Stimulated activated CD4-positive, alpha-beta T cell treated with anti-CD3 and anti-CD28 coated beads, Interleukin-4, amount 100 ng/mL, for 1 hour (primary cell): ENCODE data around the gene SF3B3.
"Not testable (repeated sequence)": the region's sequence is repeated elsewhere in the genome, so short reads cannot be mapped to it uniquely, and the experiment has no call there.

Experiments used
- DNase-seq: peaks from one replicate; pipeline ENCODE4 v3.0.0-alpha.2; 2020

Gene SF3B3

DNA sequence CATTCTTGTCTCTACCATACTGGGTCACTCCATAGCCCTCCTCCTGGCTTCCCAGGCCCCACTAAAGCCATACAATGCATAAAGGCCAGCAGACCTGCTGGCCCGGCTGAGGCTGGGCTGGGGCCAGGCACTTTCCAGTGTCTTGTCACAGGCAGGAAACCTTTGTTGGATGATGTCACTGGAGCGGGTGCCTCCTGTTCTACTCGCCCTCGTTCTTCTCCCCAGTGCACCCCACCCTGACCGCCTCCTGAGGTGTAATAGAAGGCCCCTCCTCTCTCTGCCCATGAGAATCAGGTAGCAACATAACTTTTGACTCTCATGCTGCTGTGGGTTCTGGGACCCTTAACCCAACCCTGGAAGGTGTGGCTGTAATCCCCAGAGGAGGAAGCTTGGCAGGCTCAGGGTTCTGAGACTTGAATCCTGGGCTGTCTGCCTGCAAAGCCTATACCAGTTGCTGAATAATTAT, 68.5 kb downstream of the SF3B3 start:
- no peak for DNase-seq

DNA sequence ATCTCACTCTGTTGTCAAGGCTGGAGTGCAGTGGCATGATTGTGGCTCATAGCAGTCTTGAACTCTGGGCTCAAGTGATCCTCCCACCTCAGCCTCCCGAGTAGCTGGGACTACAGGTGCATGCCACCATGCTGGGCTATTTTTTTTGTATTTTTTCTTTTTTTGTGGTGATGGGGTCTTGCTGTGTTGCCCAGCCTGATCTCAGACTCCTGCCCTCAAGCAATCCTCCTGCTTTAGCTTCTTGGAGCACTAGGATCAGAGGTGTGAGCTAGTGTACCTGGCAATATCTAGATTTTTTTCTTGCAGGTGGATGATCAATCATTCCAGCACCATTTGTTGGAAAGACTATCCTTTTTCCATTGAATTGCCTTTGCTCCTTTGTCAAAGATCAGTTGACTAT, 69.9 kb downstream of the SF3B3 start:
- DNase-seq: no peak

DNA sequence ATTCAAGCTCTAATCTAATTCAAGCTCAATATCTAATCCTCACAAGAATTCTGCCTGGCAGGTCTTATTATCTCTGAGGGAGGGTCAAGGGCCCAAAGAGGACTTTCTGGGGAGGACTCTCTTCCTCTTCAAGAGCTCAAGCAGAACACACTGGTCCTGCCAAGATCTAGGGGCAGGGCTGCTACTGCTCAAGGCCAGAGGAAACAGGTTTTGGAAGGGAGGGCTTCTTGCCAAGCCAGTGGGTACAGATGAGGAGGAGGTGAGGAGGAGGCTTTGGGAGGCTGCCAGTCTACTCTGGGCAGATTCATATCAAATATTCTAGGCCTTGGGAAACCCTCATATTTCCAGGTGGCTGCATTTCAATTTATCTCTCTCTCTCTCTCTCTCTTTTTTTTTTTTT, 71.0 kb downstream of the SF3B3 start:
- no peak for DNase-seq

DNA sequence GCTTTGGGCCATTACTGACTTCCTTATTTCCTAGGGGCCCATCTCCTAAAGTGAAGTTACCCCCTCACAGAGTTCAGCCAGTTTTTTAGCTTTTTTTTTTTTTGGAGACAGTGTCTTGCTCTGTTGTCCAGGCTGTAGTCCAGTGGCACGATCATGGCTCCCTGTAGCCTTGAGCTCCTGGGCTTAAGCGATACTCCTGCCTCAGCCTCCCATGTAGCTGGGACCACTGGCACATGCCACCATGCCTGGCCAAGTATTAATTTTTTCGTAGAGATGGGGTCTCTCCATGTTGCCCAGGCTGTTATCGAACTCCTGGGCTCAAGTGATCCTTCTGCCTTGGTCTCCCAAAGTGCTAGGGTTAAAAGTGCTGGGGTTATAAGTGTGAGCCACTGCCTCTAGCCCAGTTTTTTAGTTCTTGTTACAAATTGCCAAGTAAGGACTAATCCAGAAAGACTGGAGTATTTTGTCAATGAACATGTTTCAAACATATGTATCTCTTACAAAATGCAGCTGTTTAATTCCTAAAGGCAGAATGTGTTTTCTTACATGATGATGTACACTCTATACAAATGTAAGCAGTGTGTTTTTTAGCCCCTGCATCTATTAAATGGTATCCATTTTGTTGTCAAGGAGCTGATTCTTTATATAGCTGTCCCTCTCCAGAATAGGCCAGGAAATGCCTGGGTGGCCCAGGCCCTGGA, 73.7 kb downstream of the SF3B3 start:
- DNase-seq: no peak

DNA sequence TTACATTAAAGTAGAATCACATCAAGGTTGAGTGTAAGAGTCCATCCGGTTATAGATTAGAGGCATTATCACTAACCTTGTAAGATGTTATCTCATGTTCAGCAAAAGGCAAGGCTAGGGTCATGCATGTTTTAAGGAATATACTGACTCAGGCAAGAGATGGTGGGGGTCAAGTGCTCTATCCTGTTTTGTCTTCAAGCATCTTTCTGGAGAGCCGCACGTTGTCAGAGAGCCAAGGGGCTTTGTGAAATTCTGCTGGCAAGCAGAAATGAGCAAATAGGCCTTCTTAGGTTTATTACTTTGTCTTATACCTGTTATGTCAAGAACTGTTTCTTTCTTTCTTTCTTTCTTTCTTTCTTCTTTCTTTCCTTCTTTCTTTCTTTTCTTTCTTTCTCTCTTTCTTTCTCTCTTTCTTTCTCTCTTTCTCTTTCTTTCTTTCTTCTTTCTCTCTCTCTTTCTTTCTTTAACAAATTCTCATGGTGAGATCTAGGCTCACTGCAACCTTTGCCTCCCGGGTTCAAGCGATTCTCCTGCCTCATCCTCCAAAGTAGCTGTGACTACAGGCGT, 75.4 kb downstream of the SF3B3 start:
- DNase-seq: no peak

DNA sequence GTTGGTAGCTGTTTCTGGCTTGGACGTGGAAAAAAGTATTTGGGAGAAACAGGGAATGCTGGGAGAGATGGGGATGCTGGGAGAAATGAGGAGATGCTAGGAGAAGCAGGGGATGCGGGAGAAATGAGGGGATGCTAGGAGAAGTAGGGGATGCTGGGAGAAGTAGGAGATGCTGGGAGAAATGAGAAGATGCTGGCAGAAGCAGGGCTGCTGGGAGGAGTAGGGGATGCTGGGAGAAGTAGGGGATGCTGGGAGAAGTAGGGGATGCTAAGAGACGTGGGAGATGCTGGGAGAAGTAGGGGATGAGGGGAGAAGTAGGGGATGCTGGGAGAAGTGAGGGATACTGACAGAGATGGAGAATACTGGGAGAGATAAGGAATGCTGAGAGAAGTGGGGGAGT, 77.1 kb downstream of the SF3B3 start:
- DNase-seq: no peak

DNA sequence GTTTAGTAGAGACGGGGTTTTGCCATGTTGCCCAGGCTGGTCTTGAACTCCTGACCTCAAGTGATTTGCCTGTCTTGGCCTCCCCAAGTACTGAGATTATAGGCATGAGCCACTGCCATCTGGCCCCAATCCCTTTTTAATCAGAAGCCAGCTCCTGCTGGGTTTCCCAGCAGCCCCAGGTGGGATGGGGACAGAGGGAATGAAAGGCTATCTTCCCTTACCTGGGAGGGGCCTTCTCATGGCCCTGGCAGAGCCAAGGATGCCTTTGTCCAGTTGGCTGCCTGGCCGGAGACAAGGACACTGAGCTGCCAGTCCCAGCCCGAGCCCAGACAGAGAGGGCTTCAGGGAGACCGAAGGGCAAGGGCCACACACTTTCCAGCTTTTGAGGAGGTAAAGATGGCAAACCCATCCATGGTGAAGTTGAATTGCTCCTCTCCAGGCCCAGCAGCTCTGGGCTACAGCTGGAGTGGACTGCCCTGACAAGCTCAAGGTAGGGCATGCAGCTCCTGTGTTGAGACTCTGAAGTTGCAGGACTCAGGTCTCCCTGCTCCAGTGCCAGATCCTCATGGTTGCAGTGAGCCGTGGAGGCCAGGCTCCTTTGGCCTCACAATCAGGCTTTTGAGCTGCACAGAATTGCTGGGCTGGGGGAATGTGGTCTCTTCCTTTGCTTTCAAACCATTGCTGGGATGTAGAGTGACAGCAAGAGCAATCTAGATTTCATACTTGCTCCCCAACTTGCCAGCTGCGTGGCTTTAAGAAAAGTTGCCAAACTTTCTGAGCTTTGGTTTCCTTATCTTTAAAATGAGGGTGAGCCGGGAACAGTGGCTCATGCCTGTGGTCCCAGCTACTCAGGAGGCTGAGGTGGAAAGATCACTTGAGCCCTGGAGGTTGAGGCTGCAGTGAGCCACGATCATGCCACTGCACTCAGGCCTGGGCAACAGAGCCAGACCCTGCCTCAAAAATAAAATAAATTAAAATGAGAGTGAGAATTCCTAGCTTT, 78.3 kb downstream of the SF3B3 start:
- DNase-seq: no peak

DNA sequence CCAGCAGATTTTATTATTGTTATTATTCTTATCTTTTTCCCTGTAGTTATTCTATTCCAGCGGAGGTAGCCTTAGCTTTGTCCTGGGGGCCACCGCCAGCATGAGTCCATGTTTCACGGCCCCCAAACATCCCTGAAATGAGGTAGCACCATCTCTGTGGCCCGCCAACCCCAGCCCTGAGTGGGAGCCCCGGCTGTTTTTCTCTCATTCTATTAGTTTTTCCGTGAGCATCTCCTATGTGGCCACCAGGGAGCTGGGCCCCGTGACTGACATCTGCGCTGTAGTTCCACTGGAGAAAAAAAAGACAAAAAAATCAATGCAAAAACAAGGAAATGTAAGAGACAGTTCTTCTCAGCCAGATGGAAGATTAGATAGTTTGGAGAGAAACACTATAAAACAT, 79.2 kb downstream of the SF3B3 start:
- DNase-seq: no peak

DNA sequence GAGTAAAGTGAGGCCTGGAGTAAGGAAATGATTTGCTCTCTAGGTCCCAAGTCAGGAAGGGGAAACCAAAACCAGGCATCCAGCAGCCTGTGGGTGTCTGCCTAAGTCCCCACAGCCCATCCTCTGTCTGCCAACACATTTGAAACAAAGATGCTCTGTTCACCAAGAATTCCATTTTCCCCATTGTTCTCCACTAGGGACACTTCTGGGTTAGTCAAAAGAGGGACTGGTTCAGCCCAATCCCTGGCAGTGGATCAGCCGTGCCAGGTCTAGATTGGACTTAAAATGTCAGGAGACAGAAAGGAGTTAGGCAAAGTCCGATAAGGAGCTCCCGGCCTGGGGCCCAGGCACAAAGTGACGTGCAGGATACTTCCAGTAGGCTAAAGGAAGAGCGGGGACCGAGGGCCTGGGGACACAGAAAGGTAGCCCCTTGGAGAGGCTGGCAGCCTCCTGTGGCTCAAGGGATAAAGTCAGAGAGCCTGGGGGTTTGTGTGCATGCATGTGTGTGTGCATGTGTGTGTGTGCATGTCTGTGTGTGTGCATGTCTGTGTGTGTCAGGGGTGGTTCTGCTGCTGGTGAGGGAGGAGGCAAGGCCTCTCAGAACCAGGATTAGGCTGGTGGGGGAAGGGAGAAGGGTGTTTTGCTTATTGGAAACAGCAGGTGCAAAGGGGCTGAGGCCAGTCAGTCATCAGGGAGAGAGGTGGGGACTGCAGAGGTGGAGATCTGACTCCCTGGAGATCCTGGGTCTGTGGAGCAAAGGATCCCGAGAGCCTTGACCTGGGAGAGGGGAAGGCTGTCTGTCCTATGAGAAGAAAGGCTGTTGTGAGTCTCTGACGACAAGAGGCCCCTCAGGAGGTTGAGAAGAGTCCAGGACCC, 81.0 kb downstream of the SF3B3 start:
- DNase-seq: no peak

DNA sequence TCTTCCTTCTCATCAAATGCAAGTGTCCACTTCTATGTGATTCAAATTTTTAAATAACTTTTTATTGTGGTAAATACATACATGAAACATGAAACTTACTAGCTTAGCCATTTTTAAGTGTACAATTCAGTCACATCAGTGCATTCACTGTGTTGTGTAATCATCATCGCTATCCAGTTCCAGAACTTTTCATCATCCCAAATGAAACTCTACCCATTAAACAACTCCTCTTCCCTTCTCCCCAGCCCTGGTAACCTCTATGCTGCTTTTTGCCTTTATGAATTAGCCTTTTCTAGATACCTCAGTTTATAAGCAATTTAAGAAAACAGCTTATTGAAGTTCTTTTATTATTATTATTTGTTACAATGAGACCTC, 81.7 kb downstream of the SF3B3 start:
- no peak for DNase-seq

DNA sequence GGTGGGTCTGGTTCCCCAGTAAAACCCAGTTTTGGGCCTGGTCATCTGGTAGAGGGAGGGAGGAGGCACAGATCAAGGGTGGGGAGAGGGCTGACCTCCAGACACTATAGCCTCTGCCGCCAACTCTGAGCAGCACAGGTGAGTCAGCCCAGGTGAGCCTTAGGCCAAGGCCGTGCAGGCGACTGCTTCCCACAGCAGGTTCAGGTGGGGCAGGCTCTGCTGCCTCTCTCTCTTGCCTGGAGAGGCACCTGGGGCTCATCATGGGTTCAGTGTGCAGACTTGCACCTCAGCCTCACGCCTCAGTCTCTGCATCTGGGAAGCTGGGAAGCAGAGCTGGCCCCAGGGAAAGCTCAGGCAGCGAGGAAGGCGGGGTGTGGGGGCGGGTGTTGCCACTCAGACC, 84.9 kb downstream of the SF3B3 start:
- no peak for DNase-seq

DNA sequence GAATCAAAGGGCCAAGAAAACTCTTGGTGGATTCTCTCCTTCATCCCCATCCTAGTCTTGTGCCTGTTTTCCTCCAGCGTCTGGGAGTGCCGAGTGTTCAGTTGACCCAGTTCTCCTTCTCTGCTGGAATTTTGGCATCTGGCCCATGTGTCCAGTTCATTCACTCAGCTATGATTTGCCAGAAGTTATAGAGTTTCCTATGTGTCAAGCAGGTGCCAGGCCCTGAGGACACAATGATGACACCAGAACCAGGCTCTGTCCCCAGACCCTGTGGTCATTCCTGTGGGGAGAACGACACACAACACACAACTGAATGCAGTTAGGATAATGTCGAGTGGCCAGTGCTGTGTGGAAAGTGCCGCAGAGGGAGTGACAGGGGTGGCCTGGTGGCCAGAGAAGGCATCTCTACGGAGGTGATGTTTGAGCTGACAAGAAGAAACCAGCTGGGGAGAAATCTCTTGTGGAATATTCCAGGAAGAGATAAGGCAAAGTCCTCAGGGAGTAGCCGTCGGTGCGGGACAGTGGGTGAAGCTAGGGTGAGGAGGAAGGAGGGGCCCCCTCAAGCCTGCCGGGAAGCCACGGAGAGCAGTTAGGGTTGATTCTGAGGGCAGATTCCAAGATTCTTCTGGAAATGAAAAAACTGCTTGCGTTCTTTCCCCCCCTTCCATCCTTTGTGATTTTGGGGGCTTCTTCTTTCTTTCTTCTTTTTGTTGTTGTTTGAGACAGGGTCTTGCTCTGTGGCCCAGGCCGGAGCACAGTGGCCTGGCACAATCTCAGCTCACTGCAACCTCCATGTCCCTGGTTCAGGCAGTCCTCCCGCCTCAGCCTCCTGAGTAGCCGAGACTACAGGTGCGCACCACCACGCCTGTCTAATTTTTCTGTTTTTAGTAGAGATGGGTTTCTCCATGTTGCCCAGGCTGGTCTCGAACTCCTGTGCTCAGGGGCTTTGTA, 86.9 kb downstream of the SF3B3 start:
- DNase-seq: no peak

DNA sequence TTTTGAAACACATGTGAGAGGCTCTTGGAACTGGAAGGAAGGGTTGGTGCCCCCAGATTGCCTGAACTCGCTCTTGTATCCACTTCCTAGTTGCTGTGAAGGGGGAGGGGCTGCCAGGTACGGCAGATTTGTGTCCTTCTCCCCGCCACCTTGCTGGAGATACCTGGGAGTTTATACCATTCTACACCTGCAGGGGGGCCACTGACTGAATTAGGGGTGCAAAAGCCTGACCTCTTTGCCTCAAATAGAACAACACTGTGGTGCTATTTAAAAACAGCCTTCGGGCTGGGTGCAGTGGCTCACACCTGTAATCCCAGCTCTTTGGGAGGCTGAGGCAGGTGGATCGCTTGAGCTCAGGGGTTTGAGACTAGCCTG, 87.6 kb downstream of the SF3B3 start:
- DNase-seq: no peak

DNA sequence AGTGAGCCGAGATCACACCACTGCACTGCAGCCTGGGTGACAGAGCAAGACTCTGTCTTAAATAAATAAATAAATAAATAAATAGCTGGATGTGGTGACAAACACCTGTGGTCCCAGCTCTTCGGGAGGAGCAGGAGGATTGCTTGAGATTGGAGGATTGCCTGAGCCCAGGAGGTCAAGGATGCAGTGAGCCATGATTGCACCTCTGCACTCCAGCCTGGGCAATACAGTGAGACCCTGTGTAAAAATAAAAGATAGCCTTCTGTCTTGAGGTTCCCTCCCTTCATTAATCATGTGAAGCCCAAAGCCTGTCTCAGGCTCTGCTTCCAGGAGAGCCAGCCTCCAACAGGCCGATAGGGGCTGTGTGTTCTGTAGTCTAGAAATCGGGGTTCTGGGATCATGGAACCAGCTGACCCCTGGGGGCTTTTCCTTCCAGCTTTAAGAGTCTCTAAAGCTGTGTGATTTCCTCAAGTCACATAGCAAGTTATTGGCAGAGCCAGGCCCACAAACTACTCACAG, 88.2 kb downstream of the SF3B3 start:
- DNase-seq: no peak

DNA sequence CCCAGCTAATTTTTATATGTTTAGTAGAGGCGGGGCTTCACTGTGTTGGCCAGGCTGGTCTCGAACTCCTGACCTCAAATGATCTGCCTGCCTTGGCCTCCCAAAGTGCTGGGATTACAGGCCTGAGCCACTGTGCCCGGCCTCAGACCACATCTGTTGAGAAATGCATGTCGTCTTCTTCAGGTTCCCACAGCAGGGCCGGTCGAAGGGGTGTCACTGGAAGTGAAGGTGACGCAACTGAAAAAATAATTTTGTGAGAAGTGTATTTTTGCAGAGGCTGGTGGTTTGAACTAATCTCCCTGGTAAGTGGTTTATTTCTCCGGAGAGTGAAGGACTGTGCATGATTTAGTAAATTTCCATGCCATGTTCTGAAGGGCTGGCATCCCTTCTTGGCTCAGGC, 89.3 kb downstream of the SF3B3 start:
- no peak for DNase-seq

DNA sequence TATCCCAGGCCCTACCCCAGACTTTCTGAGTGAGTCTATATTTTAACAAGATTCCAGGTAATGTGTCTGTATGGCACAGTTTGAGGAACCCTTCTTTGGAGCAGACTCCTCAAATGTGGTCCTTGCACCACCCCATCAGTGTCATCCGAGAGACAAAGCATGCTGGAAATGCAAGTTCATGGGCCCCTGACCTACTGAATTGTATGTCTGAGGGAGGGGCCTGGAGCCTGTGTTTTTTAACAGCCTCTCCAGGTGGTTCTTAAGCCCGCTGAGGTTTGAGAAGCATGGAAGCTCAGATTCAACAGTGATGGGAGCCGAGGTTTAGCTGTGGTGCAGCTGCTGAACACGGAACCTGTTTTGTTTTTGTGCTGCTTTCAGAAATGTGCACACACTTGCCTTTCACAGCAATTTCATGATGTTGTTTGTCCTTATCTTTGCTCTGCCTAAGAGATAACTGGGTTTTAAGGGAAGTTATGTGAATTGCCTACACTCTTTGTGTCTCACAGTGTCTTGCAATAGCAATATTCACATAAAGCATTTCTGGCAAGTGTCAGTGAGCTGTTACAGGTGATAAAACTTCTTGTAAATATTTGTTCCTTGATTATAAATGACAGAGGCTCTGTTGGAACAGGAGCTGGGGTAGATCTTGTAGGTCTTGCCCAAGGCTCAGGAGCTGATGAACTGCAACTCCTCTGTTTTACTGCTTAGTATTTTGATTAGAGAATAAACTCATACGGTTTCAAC, 90.8 kb downstream of the SF3B3 start:
- DNase-seq: no peak

DNA sequence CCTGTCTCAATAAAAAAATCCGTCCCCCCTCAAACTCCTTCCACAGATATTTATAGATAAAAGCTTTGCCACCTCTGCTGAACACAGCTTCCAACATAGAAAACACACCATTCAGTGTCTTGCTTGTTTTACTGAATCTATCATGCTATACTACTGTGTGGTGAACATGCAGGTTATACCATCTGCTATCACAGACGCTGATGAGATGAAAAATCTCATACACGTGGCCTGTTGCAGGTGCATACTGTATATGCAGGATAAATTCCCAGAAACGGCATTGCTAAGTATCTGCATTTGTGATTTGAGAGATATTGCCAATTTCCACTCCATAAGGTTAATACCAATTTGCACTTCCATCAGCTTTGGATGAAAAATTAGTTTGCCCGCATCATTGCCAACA, 92.3 kb downstream of the SF3B3 start:
- DNase-seq: no peak

DNA sequence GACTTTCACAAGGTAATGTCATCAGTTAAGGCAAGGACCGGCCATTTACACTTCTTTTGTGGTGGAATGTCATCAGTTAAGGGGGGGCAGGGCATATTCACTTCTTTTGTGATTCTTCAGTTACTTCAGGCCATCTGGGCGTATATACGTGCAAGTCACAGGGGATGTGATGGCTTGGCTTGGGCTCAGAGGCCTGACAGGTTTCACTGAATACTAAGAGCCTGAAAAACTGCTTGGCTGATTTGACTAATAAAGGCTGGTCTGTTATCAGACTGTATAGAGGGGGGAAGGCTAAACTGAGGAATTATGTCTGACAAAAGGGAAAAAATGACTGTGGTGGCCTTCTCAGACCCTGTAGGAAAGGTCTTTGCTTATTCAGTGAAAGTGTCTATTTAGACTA, 98.2 kb downstream of the SF3B3 start:
- not testable (repeated sequence) for DNase-seq
